Inflammatory macrophage (primary cell): ENCODE measurements around the gene DNAJC4.

Experiments
- DNase-seq, 2 donors: peaks; one replicate each; pipeline ENCODE4 v3.0.0-alpha.2; 2020 to 2022

Gene DNAJC4

DNA sequence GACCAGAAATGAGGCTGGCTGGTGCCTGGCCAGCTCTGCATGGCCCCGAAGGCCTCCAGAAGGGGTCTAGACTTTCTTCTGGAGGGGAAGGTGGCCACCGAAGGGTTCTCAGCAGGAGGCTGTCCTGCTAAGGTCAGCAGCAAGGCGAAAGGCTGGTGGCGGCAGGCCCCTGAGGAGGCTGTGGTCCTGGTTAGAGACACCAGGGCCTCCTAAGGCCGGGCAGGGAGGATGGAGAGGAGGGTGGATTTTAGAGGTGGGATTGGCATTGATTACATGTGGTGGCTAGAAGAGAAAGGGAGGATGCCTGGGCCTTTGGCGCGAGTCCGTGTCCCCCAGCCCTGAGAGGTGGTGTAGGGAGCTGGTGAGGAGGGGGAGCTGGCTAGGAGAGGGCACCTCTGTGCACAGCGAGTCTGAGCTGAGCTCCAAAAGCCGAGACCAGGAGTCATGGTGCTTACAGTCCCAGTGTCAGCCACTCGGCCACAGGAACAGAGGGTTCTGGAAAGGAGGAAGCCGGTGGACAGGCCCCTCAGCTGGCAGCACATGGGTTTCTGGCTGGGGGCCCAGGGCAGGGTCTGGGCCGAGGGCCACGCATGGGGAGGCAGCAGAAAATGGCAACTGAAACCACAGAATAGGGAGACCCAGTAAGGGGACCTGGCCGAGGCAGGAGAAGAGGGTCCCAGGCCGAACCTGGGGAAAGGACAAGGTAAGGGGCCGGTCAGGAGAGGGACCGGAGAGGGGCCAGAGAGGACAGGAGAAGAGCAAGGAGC is 21.4 kb upstream of the DNAJC4 start:
- DNase-seq, result no peak

DNA sequence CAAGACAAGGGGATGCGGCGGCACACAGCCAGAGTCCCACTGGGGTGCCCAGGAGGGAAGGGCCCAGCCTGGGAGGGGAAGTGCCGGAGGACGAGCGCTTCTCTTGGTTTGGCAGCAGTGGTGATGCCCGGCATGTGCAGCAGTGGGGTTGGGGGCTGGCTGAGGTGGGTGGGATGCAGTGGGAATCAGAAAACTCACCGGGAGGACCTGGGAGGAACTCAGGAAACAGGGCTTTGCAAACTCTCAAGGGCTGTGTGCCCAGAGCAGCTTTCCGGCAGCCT is 20.8 kb upstream of the DNAJC4 start:
- no peak for DNase-seq

GRCh38 chr11:64210301-64211020 is 19.9 kb upstream of the DNAJC4 start:
- DNase-seq, result no peak

DNA sequence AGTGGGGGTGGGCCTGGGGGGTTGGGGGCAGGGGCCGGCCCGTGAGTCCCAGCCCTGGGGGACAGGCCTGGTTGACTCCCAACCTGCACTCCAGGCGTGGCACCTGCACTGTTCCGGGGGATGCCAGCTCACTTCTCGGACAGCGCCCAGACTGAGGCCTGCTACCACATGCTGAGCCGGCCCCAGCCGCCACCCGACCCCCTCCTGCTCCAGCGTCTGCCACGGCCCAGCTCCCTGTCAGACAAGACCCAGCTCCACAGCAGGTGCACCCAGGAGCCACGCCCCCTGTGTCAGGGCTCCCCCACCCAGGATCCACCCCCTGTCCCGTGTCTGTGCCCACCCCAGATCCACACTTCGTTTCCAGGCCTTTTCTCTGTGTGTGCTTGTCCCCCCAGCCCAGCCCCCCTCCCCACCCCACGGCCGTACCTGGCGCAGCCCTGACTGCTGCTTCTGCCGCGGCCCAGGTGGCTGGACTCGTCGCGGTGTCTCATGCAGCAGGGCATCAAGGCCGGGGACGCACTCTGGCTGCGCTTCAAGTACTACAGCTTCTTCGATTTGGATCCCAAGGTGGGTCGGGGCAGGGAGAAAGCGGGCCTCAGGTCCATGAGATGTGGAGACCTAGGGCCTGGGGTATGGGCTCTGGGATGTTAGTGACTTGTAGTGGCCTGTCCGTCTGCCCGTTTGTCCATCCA is 19.0 kb upstream of the DNAJC4 start:
- no peak for DNase-seq

DNA sequence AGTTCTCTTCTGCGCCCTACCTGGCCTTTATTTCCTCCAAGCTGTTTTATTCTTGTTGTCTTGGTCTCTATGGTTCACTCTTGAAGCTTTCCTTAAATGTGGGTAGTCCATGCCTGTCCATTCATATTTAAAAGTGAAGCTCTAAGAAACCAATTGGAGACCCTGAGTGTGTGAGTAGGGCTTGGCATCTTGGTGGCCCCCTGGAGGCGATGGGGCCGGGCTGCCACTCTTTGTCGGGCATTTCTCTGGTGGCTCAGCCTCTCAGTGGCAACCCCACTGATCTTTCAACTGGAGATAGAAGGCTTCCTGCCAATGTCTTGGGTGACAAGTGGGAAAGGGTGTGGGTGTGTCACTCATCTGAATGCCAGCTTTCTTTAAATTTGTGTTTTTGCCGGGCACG is 13.5 kb upstream of the DNAJC4 start:
- no peak for DNase-seq

DNA sequence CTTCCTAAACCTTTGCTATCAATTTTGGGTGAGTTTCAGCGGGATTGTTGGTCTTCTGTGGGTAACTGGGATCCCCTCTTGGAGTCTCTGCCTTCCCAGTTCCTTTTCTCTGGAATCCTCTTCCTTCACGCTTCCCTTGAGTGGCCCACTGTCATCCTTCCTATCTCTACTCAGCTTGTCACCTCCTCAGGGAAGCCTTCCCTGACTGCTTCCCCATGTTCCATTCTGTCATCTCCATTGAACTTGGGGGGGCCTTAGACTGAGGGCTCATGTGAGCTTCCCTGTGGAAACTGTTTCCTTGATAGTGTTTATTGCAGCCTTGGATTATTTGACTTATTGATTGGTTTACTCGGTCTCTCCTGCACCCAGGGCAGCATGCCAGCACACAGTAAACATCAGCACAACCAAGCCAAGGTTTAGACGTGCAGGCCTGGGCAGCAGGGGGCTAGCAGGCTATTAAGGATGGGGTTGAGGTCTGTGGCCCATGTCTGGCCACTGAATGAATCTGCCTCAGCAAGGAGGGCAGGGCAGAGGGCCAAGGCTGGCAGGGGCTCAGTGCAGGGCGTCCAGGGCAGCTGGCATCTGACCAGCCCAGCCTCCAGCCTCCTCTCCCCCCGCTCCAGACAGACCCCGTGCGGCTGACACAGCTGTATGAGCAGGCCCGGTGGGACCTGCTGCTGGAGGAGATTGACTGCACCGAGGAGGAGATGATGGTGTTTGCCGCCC is 11.6 kb upstream of the DNAJC4 start:
- no peak for DNase-seq

GRCh38 chr11:64219354-64219684 is 11.0 kb upstream of the DNAJC4 start:
- no peak for DNase-seq

DNA sequence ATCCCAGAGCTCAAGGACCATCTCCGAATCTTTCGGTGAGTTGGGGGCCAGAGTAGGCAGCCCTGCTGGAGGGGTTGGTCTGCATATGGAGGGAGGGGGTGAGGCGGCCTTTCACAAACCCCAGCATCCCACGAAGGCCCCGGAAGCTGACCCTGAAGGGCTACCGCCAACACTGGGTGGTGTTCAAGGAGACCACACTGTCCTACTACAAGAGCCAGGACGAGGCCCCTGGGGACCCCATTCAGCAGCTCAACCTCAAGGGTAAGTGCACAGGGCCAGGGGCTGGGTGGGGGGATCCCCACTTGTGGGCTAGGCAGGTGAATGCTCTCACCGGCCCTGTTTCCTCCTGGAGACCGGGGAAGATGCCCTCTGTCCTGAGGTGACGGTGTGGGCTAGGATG is 10.6 kb upstream of the DNAJC4 start:
- no peak for DNase-seq

- DNase-seq, result no peak
Measured at GRCh38 chr11:64220271-64220670, 10.1 kb upstream of the DNAJC4 start.

DNA sequence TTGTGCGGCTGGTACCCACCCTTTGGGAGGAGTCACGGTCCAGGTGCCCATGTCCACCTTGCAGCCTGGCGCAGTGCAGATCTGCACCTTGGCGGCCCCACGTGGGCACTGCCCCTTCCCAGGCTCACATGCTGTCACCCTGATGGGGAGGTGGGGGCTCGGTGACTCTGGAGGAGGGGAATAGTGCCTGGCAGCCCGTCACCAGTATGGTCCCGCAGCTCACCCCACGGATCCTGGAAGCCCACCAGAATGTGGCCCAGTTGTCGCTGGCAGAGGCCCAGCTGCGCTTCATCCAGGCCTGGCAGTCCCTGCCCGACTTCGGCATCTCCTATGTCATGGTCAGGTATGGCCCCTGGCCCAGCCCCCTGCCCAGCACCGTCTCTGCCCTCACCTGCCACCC is 9.6 kb upstream of the DNAJC4 start:
- DNase-seq, result no peak

GRCh38 chr11:64222651-64223000 is 7.7 kb upstream of the DNAJC4 start:
- no peak for DNase-seq

DNA sequence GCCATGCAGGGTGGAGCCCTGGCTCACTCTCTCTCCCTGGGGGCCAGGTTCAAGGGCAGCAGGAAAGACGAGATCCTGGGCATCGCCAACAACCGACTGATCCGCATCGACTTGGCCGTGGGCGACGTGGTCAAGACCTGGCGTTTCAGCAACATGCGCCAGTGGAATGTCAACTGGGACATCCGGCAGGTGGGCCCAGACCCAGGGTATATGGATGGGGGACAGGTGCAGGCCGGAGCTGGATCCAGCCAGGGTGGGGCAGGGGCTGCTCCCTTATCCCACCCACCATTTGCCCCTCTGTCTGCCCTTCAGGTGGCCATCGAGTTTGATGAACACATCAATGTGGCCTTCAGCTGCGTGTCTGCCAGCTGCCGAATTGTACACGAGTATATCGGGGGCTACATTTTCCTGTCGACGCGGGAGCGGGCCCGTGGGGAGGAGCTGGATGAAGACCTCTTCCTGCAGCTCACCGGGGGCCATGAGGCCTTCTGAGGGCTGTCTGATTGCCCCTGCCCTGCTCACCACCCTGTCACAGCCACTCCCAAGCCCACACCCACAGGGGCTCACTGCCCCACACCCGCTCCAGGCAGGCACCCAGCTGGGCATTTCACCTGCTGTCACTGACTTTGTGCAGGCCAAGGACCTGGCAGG is 7.2 kb upstream of the DNAJC4 start:
- DNase-seq, result no peak

DNA sequence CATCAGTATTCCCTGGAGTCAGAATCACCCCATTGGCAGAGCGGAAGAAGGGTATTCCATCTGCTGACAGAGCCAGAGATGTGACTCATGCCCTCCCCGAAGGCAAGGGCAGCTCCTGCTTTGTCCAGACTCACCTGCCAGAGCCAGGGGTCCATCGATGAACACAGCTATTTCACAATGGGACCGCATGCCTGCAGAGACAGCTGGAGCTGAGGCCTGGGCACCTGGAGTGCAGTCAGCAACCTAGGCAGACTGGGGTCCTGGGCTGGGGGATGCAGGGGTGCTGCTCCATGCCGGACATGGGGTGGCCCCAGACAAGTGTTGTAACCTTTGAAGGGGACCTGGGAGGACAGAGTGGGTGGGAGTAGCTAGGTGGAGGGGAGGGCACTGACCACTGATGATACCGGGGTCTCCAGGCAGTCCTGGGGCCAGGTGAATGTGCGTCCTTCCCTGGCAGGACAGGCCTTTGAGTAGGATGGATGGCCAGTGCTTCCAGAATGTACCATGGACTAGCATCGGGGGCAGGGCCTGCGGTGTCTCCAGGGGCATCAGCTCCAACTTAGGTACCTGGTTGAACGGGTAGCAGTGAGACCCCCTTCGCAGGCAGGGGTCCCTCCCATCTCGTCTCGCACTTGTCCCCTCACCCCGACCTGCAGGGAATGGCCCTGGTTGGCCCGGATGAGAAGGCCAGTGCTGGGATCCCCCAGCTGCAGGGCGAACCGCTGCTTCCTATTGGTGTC is 6.0 kb upstream of the DNAJC4 start:
- no peak for DNase-seq

DNA sequence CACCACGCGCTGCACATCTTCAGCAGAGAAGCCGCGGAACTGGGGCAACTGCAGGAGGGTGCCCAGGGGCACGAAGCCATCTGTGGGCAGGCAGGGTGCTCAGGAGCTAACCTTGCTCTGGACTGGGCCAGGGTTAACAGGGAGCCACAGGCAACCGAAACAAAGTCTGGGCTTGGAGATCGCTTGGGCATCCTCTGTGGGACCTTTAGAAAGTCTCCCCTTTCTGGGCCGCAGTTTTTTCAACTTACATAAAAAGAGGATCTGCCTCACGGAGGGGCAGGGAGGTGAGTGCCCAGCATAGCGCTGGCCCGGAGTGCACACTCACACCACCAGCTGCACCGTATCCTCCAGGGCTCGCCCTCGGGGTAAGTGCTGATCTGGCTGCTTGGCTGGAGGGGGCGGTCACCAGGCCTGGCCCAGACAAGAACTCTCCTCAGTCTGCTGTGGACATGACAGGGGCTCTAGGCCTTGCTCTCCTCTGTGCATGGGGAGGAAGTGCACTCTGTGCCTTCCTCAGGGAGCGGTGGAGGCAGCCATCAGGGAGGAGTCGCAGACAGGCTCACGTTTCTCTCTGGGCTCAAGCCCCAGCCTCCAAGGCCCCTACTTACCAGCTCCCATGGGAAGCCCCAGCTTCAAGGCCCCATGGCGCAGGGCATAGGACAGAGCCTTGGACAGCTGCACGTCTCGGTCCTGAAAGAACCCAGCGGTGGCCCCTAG is 5.3 kb upstream of the DNAJC4 start:
- peak in 1 of 2 donors; percentile 55 for DNase-seq

GRCh38 chr11:64225608-64226506 is 4.5 kb upstream of the DNAJC4 start, which contains the start of the genes NUDT22 and TRPT1:
TSS of gene NUDT22 (plus strand) at chr11:64226274. CDS start at chr11:64226653, 379 bp downstream.
TSS of gene TRPT1 (minus strand) at chr11:64226186. CDS start at chr11:64225860, 326 bp downstream.
- peak; percentile 92 to 94 for DNase-seq

DNA sequence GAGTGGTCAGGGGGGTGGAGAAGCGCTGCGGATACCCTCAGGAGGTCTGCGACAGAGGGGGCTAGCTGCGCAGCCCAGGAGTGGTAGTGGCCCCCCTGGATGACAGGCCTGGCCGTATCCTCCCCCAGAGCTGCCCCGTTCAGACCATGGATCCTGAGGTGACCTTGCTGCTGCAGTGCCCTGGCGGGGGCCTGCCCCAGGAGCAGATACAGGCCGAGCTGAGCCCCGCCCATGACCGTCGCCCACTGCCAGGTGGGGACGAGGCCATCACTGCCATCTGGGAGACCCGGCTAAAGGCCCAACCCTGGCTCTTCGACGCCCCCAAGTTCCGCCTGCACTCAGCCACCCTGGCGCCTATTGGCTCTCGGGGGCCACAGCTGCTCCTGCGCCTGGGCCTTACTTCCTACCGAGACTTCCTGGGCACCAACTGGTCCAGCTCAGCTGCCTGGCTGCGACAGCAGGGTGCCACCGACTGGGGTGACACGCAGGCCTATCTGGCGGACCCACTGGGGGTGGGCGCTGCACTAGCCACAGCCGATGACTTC is 3.8 kb upstream of the DNAJC4 start:
- peak; percentile 82 to 93 for DNase-seq

- DNase-seq, result no peak
Measured at GRCh38 chr11:64227405-64227956, 2.9 kb upstream of the DNAJC4 start.

GRCh38 chr11:64229090-64229743 is 1.1 kb upstream of the DNAJC4 start:
- no peak for DNase-seq

DNA sequence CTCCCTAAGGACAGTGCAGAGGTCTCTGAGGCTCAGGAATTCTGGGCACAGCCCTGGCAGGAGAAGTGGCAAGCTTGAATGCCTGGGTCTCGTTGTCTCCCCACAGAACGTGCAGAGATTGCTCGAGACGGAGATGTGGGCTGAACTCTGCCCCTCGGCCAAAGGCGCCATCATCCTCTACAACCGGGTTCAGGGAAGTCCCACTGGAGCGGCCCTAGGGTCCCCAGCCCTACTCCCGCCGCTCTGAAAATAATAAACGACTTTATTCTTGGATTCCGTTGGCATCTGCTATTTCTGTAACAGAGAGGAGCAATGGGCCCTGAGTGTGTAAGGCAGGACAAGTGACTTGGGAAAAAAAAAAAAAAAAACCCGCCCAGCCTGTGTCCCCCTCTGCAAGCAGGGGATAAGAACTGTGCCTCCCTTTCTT is 591 bp upstream of the DNAJC4 start:
- DNase-seq, result no peak
